K562 (cell line): ENCODE data around the gene CCDC183. TPM values are rescaled to one million over a fixed set of nuclear protein-coding genes. Genes with fewer than 3 reads are reported as not detected.

Experiments
- BCLAF1 ChIP-seq, 2 experiments: fragments of 450-650 bp in 1 of 2; IDR thresholded peaks; 2 replicates each; pipeline ENCODE4 v1.6.1; 2011 to 2017; ENCODE audit warnings: low read depth in 2 of 2, antibody characterized with exemption in 1 of 2, borderline replicate concordance in 1 of 2, low read length in 1 of 2, mild to moderate bottlenecking in 1 of 2, mixed read lengths in 1 of 2; ENCODE audit not compliant: control insufficient read depth in 1 of 2
- CHD2 ChIP-seq: IDR thresholded peaks from 2 replicates; pipeline ENCODE4 v1.6.1; 2011; ENCODE audit warnings: low read depth, low read length
- ID3 ChIP-seq, 2 experiments: fragments of 250-450 bp in 1 of 2; fragments of 450-650 bp in 1 of 2; sonication (Bioruptor Pico) in 1 of 2; IDR thresholded peaks; 2 replicates each; pipeline versions ENCODE4 v1.6.1 to v1.8.0; 2016 to 2021; ENCODE audit warnings: mild to moderate bottlenecking in 2 of 2, moderate library complexity in 2 of 2, missing compliant biosample characterization in 1 of 2, missing genetic modification characterization in 1 of 2
- KLF16 ChIP-seq: IDR thresholded peaks from 2 replicates; pipeline ENCODE4 v1.6.1; 2016; ENCODE audit warnings: antibody characterized with exemption
- POLR2AphosphoS5 ChIP-seq: IDR thresholded peaks from 2 replicates; pipeline ENCODE4 v1.6.1; 2011; ENCODE audit warnings: mild to moderate bottlenecking, low read depth, low read length, moderate library complexity; ENCODE audit not compliant: control insufficient read depth, insufficient read depth
- ZBTB34 ChIP-seq: fragments of 250-450 bp; sonication (Bioruptor Pico); IDR thresholded peaks from 2 replicates; pipeline ENCODE4 v1.8.0; 2021; ENCODE audit warnings: mild to moderate bottlenecking, moderate library complexity
- polyA plus RNA-seq, 8 experiments: library from polyadenylated mRNA; depleted of rRNA in 4 of 8; stranded (reverse) in 5 of 8; unstranded in 3 of 8; fragments of >200 nt; fragmentation: Nextera tagmentation in 2 of 8; fragmentation: Illumina TruSeq in 1 of 8; extraction: Ambion mirVana in 2 of 8; extraction: Trizol in 1 of 8; gene quantifications; 2 replicates each; pipeline versions ENCODE4 v1.2.1 to v1.2.3, GENCODE V29; 2011 to 2014; ENCODE audit warnings: inconsistent platforms in 1 of 8, missing spikeins in 1 of 8
- total RNA-seq, 7 experiments: library from RNA; depleted of rRNA in 6 of 7; stranded (reverse); fragments of >200 nt in 6 of 7; fragmentation: Illumina TruSeq in 2 of 7; extraction: Trizol in 2 of 7; gene quantifications; 2 replicates each; pipeline versions ENCODE4 v1.2.1 to v1.2.3, GENCODE V29; 2011 to 2021; ENCODE audit warnings: low replicate concordance in 1 of 7

The CCDC183 gene
- total and polyA plus RNA-seq, 9 of the 15 experiments (the other 6 are each of a cell fraction or from before 2014, with no cell fraction given), result 0.21 to 0.60 (median 0.29) TPM; not detected in 4

GRCh38 chr9:136849960-136850865 is 54.1 kb downstream of the CCDC183 start (continued):
- TF ChIP-seq CHD2 (no peak), POLR2AphosphoS5 (peak; percentile 8; the same call in 1 of the 2 replicates), KLF16 (no peak), ZBTB34 (CRISPR knock-in tag) (no peak), BCLAF1 (IDR thresholded peaks at IDR 0.05; ENCODE audit: borderline replicate concordance in 1 of 2, control insufficient read depth in 1 of 2, low read depth in 2 of 2, low read length in 1 of 2) (no peak), ID3 (CRISPR knock-in tag; IDR thresholded peaks at IDR 0.05) (no peak), ID3 (tag; IDR thresholded peaks at IDR 0.05) (0 out of 2 replicates have a peak, but pooled peaks have one; percentile 35)
